Spleen (tissue), 7 donors: ENCODE data around the gene TUBA4B.

Experiments
- POLR2A ChIP-seq, 3 donors: fragments of 450-650 bp; IDR thresholded peaks; one replicate each; pipeline ENCODE4 v1.5.1; 2017; ENCODE audit warnings: antibody characterized with exemption in 3 of 3, mild to moderate bottlenecking in 1 of 3
- POLR2AphosphoS5 ChIP-seq, 3 donors: sonication (generic); formaldehyde crosslinking; IDR thresholded peaks; one replicate each; pipeline ENCODE4 v1.5.1; 2017; ENCODE audit warnings: antibody characterized with exemption in 3 of 3
- TF ChIP-seq, protein P1 (sequence below), 11 experiments: fragments of 200-600 bp in 7 of 11; fragments of 450-650 bp in 4 of 11; sonication (generic) in 4 of 11; IDR thresholded peaks in 8 of 11; conservative IDR thresholded peaks in 3 of 11; 1 replicate in 7 of 11; 2 replicates in 4 of 11; pipeline versions ENCODE4 v1.4.0 to v1.8.0; 2016 to 2021; ENCODE audit warnings: antibody characterized with exemption in 11 of 11, inconsistent platforms in 4 of 11, mild to moderate bottlenecking in 1 of 11
- donor health status: DM: no; HTN: no; CAD: no; lungs with moderate emphysema.
- donor health status: DM: no; HTN: no; CAD: no.
- donor health status: DM: no; HTN: no; CAD: no.

- TF ChIP-seq, protein P1, sequence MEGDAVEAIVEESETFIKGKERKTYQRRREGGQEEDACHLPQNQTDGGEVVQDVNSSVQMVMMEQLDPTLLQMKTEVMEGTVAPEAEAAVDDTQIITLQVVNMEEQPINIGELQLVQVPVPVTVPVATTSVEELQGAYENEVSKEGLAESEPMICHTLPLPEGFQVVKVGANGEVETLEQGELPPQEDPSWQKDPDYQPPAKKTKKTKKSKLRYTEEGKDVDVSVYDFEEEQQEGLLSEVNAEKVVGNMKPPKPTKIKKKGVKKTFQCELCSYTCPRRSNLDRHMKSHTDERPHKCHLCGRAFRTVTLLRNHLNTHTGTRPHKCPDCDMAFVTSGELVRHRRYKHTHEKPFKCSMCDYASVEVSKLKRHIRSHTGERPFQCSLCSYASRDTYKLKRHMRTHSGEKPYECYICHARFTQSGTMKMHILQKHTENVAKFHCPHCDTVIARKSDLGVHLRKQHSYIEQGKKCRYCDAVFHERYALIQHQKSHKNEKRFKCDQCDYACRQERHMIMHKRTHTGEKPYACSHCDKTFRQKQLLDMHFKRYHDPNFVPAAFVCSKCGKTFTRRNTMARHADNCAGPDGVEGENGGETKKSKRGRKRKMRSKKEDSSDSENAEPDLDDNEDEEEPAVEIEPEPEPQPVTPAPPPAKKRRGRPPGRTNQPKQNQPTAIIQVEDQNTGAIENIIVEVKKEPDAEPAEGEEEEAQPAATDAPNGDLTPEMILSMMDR (IDR thresholded peaks at IDR 0.05 in 8 of 11, conservative IDR thresholded peaks at IDR 0.05 in 3 of 11), result no peak
- no peak for TF ChIP-seq POLR2AphosphoS5 (IDR thresholded peaks at IDR 0.05)
- TF ChIP-seq POLR2A (IDR thresholded peaks at IDR 0.05), result no peak
Observed at GRCh38 chr2:219293736-219294231, 40.7 kb downstream of the TUBA4B start.
